Coronary artery (tissue), 2 donors: ENCODE measurements around the gene LIPH.
A peak's percentile ranks its signal among the peaks of the same experiment; 100 is the strongest.

Experiments
- DNase-seq: peaks from one replicate; pipeline ENCODE4 v3.0.0-alpha.2; 2017; ENCODE audit warnings: low spot score
- H3K27ac ChIP-seq, 2 donors: fragments of 200-600 bp; sonication (generic); one replicate each; pipeline ENCODE4 v1.5.1; 2016 to 2019
- H3K4me3 ChIP-seq: fragments of 200-600 bp; sonication (generic); 2 replicates; pipeline ENCODE4 v1.5.1; 2016; ENCODE audit warnings: mild to moderate bottlenecking, moderate library complexity
- TF ChIP-seq, protein P1 (sequence below): fragments of 200-600 bp; sonication (generic); IDR thresholded peaks from one replicate; pipeline ENCODE4 v1.5.1; 2019; ENCODE audit warnings: antibody characterized with exemption

LIPH gene

DNA sequence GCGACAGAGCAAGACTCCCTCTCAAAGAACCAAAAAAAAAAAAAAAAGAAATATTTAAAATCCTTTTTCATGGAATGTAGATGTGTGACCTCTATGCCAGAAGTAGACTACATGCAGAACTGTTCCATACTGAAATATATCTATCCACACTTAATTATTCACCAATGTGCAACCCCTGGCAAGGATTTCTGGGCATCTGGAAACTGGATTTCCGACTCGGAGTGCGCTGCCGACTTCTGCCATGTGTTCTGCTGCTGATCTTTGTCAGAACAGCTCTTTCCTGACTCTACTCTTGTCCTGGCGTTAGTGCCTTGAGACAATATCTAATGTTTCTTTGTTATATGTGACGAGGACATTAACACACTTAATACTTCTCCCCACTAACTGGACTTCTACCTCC is 11.7 kb downstream of the LIPH start:
- H3K4me3 ChIP-seq = no peak overlapping the region
- DNase-seq = no peak
- TF ChIP-seq, protein P1, sequence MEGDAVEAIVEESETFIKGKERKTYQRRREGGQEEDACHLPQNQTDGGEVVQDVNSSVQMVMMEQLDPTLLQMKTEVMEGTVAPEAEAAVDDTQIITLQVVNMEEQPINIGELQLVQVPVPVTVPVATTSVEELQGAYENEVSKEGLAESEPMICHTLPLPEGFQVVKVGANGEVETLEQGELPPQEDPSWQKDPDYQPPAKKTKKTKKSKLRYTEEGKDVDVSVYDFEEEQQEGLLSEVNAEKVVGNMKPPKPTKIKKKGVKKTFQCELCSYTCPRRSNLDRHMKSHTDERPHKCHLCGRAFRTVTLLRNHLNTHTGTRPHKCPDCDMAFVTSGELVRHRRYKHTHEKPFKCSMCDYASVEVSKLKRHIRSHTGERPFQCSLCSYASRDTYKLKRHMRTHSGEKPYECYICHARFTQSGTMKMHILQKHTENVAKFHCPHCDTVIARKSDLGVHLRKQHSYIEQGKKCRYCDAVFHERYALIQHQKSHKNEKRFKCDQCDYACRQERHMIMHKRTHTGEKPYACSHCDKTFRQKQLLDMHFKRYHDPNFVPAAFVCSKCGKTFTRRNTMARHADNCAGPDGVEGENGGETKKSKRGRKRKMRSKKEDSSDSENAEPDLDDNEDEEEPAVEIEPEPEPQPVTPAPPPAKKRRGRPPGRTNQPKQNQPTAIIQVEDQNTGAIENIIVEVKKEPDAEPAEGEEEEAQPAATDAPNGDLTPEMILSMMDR = no peak
- H3K27ac ChIP-seq = no peak overlapping the region

DNA sequence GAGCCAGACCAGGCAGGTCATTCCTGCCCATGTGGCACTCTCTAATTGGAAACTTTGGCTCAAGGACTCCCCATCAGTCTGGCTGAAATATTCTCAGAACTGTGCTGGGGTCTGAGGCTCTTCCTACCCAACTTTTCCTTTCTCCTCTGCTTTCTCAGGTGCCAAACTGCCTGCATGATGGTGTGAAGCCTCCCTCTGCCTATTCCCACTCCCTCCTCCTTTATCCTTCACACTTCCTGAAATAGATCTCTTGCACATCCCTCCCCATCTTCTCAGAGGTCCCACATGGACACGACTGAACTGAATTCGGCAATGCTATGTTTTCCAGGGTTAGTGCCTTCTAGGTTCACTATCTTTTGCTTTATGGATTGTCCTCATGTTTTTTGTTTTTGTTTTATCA is 12.5 kb downstream of the LIPH start:
- Histone ChIP-seq H3K4me3 (no peak overlapping the region), H3K27ac (no peak overlapping the region)
- TF ChIP-seq, protein P1 = no peak
- no peak for DNase-seq

DNA sequence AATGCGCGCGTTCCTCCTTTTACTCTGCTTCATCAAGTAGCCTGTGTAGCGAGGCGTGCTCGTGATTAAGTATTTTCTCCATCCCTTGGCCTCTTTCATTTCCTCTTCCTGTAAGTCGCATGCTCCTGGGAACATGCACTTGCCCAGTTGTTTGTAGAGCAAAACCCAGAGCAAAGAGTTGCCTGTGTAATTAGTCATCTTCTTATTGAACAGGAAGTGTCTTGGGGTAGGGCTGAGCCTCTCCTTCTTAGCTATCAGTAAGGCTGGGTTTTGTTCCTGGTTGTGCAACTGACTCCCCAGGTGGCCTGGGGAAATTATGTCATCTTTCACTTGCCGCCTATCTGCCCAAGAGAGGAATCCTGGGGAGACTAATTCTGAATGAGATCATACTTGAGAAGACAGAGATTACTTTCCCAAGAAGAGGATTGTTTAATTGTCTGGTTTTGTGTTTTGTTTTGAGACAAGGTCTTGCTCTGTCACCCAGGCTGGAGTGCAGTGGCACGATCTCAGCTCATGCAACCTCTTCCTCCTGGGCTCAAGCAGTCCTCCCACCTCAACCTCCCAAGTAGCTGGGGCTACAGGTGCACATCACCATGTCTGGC is 14.9 kb downstream of the LIPH start:
- Histone ChIP-seq H3K4me3 (no peak overlapping the region), H3K27ac (peak overlapping the region in 1 of 2 donors; percentile 48)
- TF ChIP-seq, protein P1 = no peak
- DNase-seq = no peak

DNA sequence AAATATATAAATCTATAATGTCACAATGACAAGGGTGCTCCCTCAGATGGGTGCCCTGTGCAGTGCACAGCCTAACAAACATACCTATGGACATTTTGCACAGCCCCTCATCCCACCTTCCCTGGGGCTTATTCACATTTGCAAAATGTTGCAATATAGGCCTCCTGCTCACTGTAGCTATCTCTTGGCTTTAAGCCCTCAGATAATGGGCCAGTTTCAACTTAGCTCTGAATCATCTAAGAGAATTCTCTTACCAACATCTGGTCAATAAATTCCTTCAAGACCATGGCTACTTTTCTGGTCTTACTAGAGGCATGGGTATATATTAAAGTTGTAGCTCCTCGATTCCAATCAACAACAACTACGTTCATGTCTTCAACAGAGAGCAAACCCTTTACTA is 17.9 kb downstream of the LIPH start:
- TF ChIP-seq, protein P1 = no peak
- Histone ChIP-seq H3K4me3 (no peak overlapping the region), H3K27ac (no peak overlapping the region)
- DNase-seq = no peak

DNA sequence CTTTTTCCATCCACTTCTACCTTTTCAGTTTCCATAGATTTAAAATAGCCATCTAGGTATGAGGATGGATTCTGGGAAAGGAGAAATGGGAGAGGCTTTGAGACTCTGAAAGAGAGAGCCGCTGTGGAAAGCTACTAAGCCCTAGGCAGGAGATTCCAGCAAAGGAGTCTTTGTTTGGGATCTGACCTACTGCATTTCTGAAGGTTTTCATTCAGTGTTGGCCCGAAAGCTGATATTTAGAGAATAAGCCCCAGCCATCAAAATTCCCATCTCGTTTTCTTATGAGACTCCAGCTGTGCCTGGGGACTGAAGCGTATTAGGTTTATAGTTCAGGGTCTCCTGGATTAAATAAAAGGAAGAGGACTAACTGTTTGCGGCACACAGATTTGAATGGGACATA is 19.5 kb downstream of the LIPH start:
- Histone ChIP-seq H3K4me3 (no peak overlapping the region), H3K27ac (no peak overlapping the region)
- no peak for DNase-seq
- TF ChIP-seq, protein P1 = no peak

DNA sequence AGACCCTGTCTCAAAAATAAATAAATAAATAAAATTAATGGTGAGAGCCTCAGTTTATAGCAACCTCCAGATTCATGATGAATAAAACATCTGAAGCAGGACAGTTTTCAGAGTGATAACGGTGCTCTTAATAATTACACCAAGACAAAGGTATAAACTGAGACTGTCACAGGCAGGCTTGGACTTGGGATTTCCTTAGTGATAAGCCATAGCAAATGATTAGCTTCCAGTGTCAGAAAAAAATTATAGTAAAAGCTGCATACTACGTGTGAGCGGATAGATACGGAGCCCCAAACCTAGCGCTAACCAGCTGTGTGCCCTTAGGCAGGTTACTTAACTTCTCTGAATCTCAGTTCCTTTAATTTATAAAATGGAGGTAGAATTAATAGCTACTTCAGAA is 21.5 kb downstream of the LIPH start:
- DNase-seq = no peak
- TF ChIP-seq, protein P1 = no peak

DNA sequence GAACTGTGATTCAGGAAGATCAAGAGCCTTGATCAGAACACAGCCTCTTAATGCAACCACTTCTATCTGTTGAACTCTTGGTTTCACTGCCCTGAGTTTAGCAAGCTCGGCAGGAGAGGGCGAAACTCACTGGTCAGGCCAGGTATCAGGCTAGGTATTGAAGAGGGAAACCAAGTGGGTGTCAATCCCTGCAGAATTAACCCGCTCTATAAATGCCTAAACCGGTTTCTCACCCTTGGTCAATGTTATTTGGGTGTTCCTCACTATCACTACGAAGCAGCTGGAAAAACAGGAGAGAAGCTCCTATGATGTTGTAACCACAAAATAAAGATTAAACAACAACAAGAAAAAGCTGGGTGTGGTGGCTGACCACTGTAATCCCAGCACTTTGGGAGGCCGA is 23.9 kb downstream of the LIPH start:
- no peak overlapping the region for H3K4me3 ChIP-seq
- no peak overlapping the region for H3K27ac ChIP-seq
- no peak for DNase-seq
- TF ChIP-seq, protein P1 = no peak

More for the DNA sequence above, 21.5 kb downstream of the LIPH start:
- H3K4me3 ChIP-seq = no peak overlapping the region
- H3K27ac ChIP-seq = no peak overlapping the region
